ENCODE measurements around the gene RPS6KB2.

Gene RPS6KB2

GRCh38 chr11:67404515-67405195 lies 23.6 kb upstream of the RPS6KB2 start:
- Histone ChIP-seq H3K4me1 (ENCODE audit: control insufficient read depth in 5 of 5, insufficient read depth in 5 of 5, low read length in 5 of 5) (peaks cover 7 to 42% (median 28%) of the 10 kb centered on the region in 5 donors), H3K36me3 (ENCODE audit: control insufficient read depth in 5 of 5, insufficient read depth in 5 of 5, low read length in 5 of 5) (peaks cover 0 to under 1% (median 0%) of the 10 kb centered on the region in 5 donors), H3K9ac (ENCODE audit: low read length in 5 of 5) (no peak overlapping the region), H3K27me3 (ENCODE audit: control insufficient read depth in 5 of 5, insufficient read depth in 4 of 5, low read length in 5 of 5) (peaks cover 18 to 34% (median 22%) of the 10 kb centered on the region in 5 donors), H3K4me3 (ENCODE audit: low read depth in 1 of 5, low read length in 5 of 5) (peak overlapping the region in 2 of 5 donors; percentile 6 to 38), H3K9me3 (ENCODE audit: control insufficient read depth in 5 of 5, low read length in 5 of 5) (no peaks in the 10 kb centered on the region), H3K27ac (ENCODE audit: low read depth, low read length) (no peak overlapping the region)

GRCh38 chr11:67405196-67405567 lies 23.1 kb upstream of the RPS6KB2 start:
- H3K4me3 ChIP-seq (ENCODE audit: low read depth in 1 of 5, low read length in 5 of 5), result peak overlapping the region in 1 of 5 donors; percentile 6
- no peaks in the 10 kb centered on the region for H3K9me3 ChIP-seq (ENCODE audit: control insufficient read depth in 5 of 5, low read length in 5 of 5)
- peaks cover 5 to 40% (median 26%) of the 10 kb centered on the region in 5 donors for H3K4me1 ChIP-seq (ENCODE audit: control insufficient read depth in 5 of 5, insufficient read depth in 5 of 5, low read length in 5 of 5)
- peaks cover 23 to 40% (median 26%) of the 10 kb centered on the region in 5 donors for H3K27me3 ChIP-seq (ENCODE audit: control insufficient read depth in 5 of 5, insufficient read depth in 4 of 5, low read length in 5 of 5)
- H3K27ac ChIP-seq (ENCODE audit: low read depth, low read length), result no peak overlapping the region
- no peaks in the 10 kb centered on the region for H3K36me3 ChIP-seq (ENCODE audit: control insufficient read depth in 5 of 5, insufficient read depth in 5 of 5, low read length in 5 of 5)
- no peak overlapping the region for H3K9ac ChIP-seq (ENCODE audit: low read length in 5 of 5)

- no peak overlapping the region for H3K9ac ChIP-seq (ENCODE audit: low read length in 5 of 5)
These were observed 22.5 kb upstream of the RPS6KB2 start for GRCh38 chr11:67405688-67406339.

GRCh38 chr11:67406420-67406968 lies 21.8 kb upstream of the RPS6KB2 start:
- no peaks in the 10 kb centered on the region for H3K9me3 ChIP-seq (ENCODE audit: control insufficient read depth in 5 of 5, low read length in 5 of 5)
- no peaks in the 10 kb centered on the region for H3K36me3 ChIP-seq (ENCODE audit: control insufficient read depth in 5 of 5, insufficient read depth in 5 of 5, low read length in 5 of 5)
- H3K27ac ChIP-seq (ENCODE audit: low read depth, low read length), result no peak overlapping the region
- peaks cover 2 to 28% (median 15%) of the 10 kb centered on the region in 5 donors for H3K4me1 ChIP-seq (ENCODE audit: control insufficient read depth in 5 of 5, insufficient read depth in 5 of 5, low read length in 5 of 5)
- H3K9ac ChIP-seq (ENCODE audit: low read length in 5 of 5), result no peak overlapping the region
- no peak overlapping the region for H3K4me3 ChIP-seq (ENCODE audit: low read depth in 1 of 5, low read length in 5 of 5)
- H3K27me3 ChIP-seq (ENCODE audit: control insufficient read depth in 5 of 5, insufficient read depth in 4 of 5, low read length in 5 of 5), result peaks cover 35 to 53% (median 38%) of the 10 kb centered on the region in 5 donors

More at GRCh38 chr11:67405688-67406339, 22.5 kb upstream of the RPS6KB2 start:
- Histone ChIP-seq H3K27ac (ENCODE audit: low read depth, low read length) (no peak overlapping the region), H3K36me3 (ENCODE audit: control insufficient read depth in 5 of 5, insufficient read depth in 5 of 5, low read length in 5 of 5) (no peaks in the 10 kb centered on the region), H3K4me3 (ENCODE audit: low read depth in 1 of 5, low read length in 5 of 5) (no peak overlapping the region), H3K4me1 (ENCODE audit: control insufficient read depth in 5 of 5, insufficient read depth in 5 of 5, low read length in 5 of 5) (peaks cover 2 to 34% (median 19%) of the 10 kb centered on the region in 5 donors), H3K27me3 (ENCODE audit: control insufficient read depth in 5 of 5, insufficient read depth in 4 of 5, low read length in 5 of 5) (peaks cover 29 to 46% (median 33%) of the 10 kb centered on the region in 5 donors), H3K9me3 (ENCODE audit: control insufficient read depth in 5 of 5, low read length in 5 of 5) (no peaks in the 10 kb centered on the region)

GRCh38 chr11:67406969-67407687 lies 21.2 kb upstream of the RPS6KB2 start:
- H3K36me3 ChIP-seq (ENCODE audit: control insufficient read depth in 5 of 5, insufficient read depth in 5 of 5, low read length in 5 of 5), result no peaks in the 10 kb centered on the region
- no peak overlapping the region for H3K27ac ChIP-seq (ENCODE audit: low read depth, low read length)
- no peaks in the 10 kb centered on the region for H3K9me3 ChIP-seq (ENCODE audit: control insufficient read depth in 5 of 5, low read length in 5 of 5)
- H3K27me3 ChIP-seq (ENCODE audit: control insufficient read depth in 5 of 5, insufficient read depth in 4 of 5, low read length in 5 of 5), result peaks cover 41 to 59% (median 45%) of the 10 kb centered on the region in 5 donors
- peaks cover under 1 to 26% (median 12%) of the 10 kb centered on the region in 5 donors for H3K4me1 ChIP-seq (ENCODE audit: control insufficient read depth in 5 of 5, insufficient read depth in 5 of 5, low read length in 5 of 5)
- H3K4me3 ChIP-seq (ENCODE audit: low read depth in 1 of 5, low read length in 5 of 5), result no peak overlapping the region
- no peak overlapping the region for H3K9ac ChIP-seq (ENCODE audit: low read length in 5 of 5)

GRCh38 chr11:67407688-67408163 lies 20.6 kb upstream of the RPS6KB2 start:
- Histone ChIP-seq H3K27me3 (ENCODE audit: control insufficient read depth in 5 of 5, insufficient read depth in 4 of 5, low read length in 5 of 5) (peaks cover 47 to 65% (median 51%) of the 10 kb centered on the region in 5 donors), H3K9me3 (ENCODE audit: control insufficient read depth in 5 of 5, low read length in 5 of 5) (no peaks in the 10 kb centered on the region), H3K27ac (ENCODE audit: low read depth, low read length) (no peak overlapping the region), H3K4me3 (ENCODE audit: low read depth in 1 of 5, low read length in 5 of 5) (no peak overlapping the region), H3K36me3 (ENCODE audit: control insufficient read depth in 5 of 5, insufficient read depth in 5 of 5, low read length in 5 of 5) (no peaks in the 10 kb centered on the region), H3K4me1 (ENCODE audit: control insufficient read depth in 5 of 5, insufficient read depth in 5 of 5, low read length in 5 of 5) (peaks cover 0 to 21% (median 8%) of the 10 kb centered on the region in 5 donors), H3K9ac (ENCODE audit: low read length in 5 of 5) (no peak overlapping the region)

- Histone ChIP-seq H3K9me3 (ENCODE audit: control insufficient read depth in 5 of 5, low read length in 5 of 5) (no peaks in the 10 kb centered on the region), H3K27ac (ENCODE audit: low read depth, low read length) (no peak overlapping the region), H3K36me3 (ENCODE audit: control insufficient read depth in 5 of 5, insufficient read depth in 5 of 5, low read length in 5 of 5) (no peaks in the 10 kb centered on the region), H3K9ac (ENCODE audit: low read length in 5 of 5) (no peak overlapping the region), H3K27me3 (ENCODE audit: control insufficient read depth in 5 of 5, insufficient read depth in 4 of 5, low read length in 5 of 5) (peaks cover 55 to 74% (median 59%) of the 10 kb centered on the region in 5 donors), H3K4me3 (ENCODE audit: low read depth in 1 of 5, low read length in 5 of 5) (no peak overlapping the region), H3K4me1 (ENCODE audit: control insufficient read depth in 5 of 5, insufficient read depth in 5 of 5, low read length in 5 of 5) (peaks cover 0 to 18% (median 8%) of the 10 kb centered on the region in 5 donors)
These were observed 19.7 kb upstream of the RPS6KB2 start for GRCh38 chr11:67408437-67409200.

- Histone ChIP-seq H3K36me3 (ENCODE audit: control insufficient read depth in 5 of 5, insufficient read depth in 5 of 5, low read length in 5 of 5) (no peaks in the 10 kb centered on the region), H3K4me3 (ENCODE audit: low read depth in 1 of 5, low read length in 5 of 5) (no peak overlapping the region), H3K27me3 (ENCODE audit: control insufficient read depth in 5 of 5, insufficient read depth in 4 of 5, low read length in 5 of 5) (peaks cover 55 to 75% (median 59%) of the 10 kb centered on the region in 5 donors), H3K27ac (ENCODE audit: low read depth, low read length) (no peak overlapping the region), H3K4me1 (ENCODE audit: control insufficient read depth in 5 of 5, insufficient read depth in 5 of 5, low read length in 5 of 5) (peaks cover 0 to 18% (median 8%) of the 10 kb centered on the region in 5 donors), H3K9ac (ENCODE audit: low read length in 5 of 5) (no peak overlapping the region), H3K9me3 (ENCODE audit: control insufficient read depth in 5 of 5, low read length in 5 of 5) (no peaks in the 10 kb centered on the region)
These were observed 19.0 kb upstream of the RPS6KB2 start for GRCh38 chr11:67409261-67409666.

- peaks cover 55 to 77% (median 62%) of the 10 kb centered on the region in 5 donors for H3K27me3 ChIP-seq (ENCODE audit: control insufficient read depth in 5 of 5, insufficient read depth in 4 of 5, low read length in 5 of 5)
- no peaks in the 10 kb centered on the region for H3K36me3 ChIP-seq (ENCODE audit: control insufficient read depth in 5 of 5, insufficient read depth in 5 of 5, low read length in 5 of 5)
- no peaks in the 10 kb centered on the region for H3K9me3 ChIP-seq (ENCODE audit: control insufficient read depth in 5 of 5, low read length in 5 of 5)
- H3K4me1 ChIP-seq (ENCODE audit: control insufficient read depth in 5 of 5, insufficient read depth in 5 of 5, low read length in 5 of 5), result peaks cover 0 to 19% (median 8%) of the 10 kb centered on the region in 5 donors
- peak overlapping the region in 1 of 5 donors; percentile 23 for H3K9ac ChIP-seq (ENCODE audit: low read length in 5 of 5)
- no peak overlapping the region for H3K27ac ChIP-seq (ENCODE audit: low read depth, low read length)
- H3K4me3 ChIP-seq (ENCODE audit: low read depth in 1 of 5, low read length in 5 of 5), result no peak overlapping the region
These were observed 18.4 kb upstream of the RPS6KB2 start for GRCh38 chr11:67409781-67410368.

All from subcutaneous abdominal adipose tissue (tissue), 5 donors.